ENCODE measurements around the gene KSR1.

GRCh38 chr17:27565874-27566670 is 109.8 kb downstream of the KSR1 start:
- TF ChIP-seq NFIC (IDR thresholded peaks at IDR 0.05) (no peak), CREB1 (IDR thresholded peaks at IDR 0.05; ENCODE audit: low read depth) (no peak), EP300 (IDR thresholded peaks at IDR 0.05; ENCODE audit: borderline replicate concordance) (no peak), RAD21 (IDR thresholded peaks at IDR 0.05; ENCODE audit: low read depth) (no peak), TCF12 (IDR thresholded peaks at IDR 0.05; ENCODE audit: low read depth) (no peak), USF1 (IDR thresholded peaks at IDR 0.05) (no peak), REST (IDR thresholded peaks at IDR 0.05; ENCODE audit: low read depth) (no peak), YY1 (IDR thresholded peaks at IDR 0.05; ENCODE audit: low read depth) (no peak), EGR1 (IDR thresholded peaks at IDR 0.05) (no peak)
